Skeletal muscle tissue (tissue), 4 donors: ENCODE results near the gene SPATS2. TPM values are rescaled to one million over a fixed set of nuclear protein-coding genes. Genes with fewer than 3 reads are reported as not detected.
A peak's percentile ranks its signal among the peaks of the same experiment; 100 is the strongest.
"Not testable (repeated sequence)": the region's sequence is repeated elsewhere in the genome, so short reads cannot be mapped to it uniquely, and the experiment has no call there.

Experiments
- H3K27ac ChIP-seq: one replicate; pipeline ENCODE4 v1.7.0; 2013; ENCODE audit warnings: mild to moderate bottlenecking, low read depth, low read length, inconsistent platforms
- H3K27me3 ChIP-seq, 3 donors: one replicate each; pipeline ENCODE4 v1.7.0; 2013; ENCODE audit warnings: low read length in 3 of 3; ENCODE audit not compliant: control insufficient read depth in 3 of 3, insufficient read depth in 3 of 3
- H3K36me3 ChIP-seq, 3 donors: one replicate each; pipeline ENCODE4 v1.7.0; 2013; ENCODE audit warnings: low read length in 3 of 3; ENCODE audit not compliant: control insufficient read depth in 3 of 3, insufficient read depth in 3 of 3
- H3K4me1 ChIP-seq, 3 donors: one replicate each; pipeline ENCODE4 v1.7.0; 2013; ENCODE audit warnings: low read length in 3 of 3, mild to moderate bottlenecking in 3 of 3; ENCODE audit not compliant: control insufficient read depth in 3 of 3, insufficient read depth in 3 of 3
- H3K4me3 ChIP-seq, 3 donors: one replicate each; pipeline ENCODE4 v1.7.0; 2013; ENCODE audit warnings: low read length in 3 of 3
- H3K9ac ChIP-seq, 3 donors: one replicate each; pipeline ENCODE4 v1.7.0; 2013; ENCODE audit warnings: low read length in 3 of 3, mild to moderate bottlenecking in 3 of 3, moderate library complexity in 2 of 3, low read depth in 1 of 3
- H3K9me3 ChIP-seq, 3 donors: one replicate each; pipeline ENCODE4 v1.7.0; 2013; ENCODE audit warnings: low read length in 3 of 3; ENCODE audit not compliant: control insufficient read depth in 3 of 3
- total RNA-seq: library from RNA; depleted of rRNA; stranded (reverse); fragments of >200 nt; gene quantifications from one replicate; pipeline ENCODE4 v1.2.3, GENCODE V29; 2014
- donor health status: Osteomylitis.

Gene SPATS2
- total RNA-seq, 1 donor from 2014 or later: 19.8 TPM

GRCh38 chr12:49366652-49367380 is 446 bp upstream of the SPATS2 start:
- H3K4me1 ChIP-seq: peaks cover 13 to 29% (median 19%) of the 10 kb centered on the region in 3 donors
- H3K9ac ChIP-seq: peak overlapping the region; percentile 82 to 92 (median 90)
- no peaks in the 10 kb centered on the region for H3K27me3 ChIP-seq
- H3K9me3 ChIP-seq: no peaks in the 10 kb centered on the region
- H3K4me3 ChIP-seq: peak overlapping the region; percentile 76 to 87 (median 78)
- peak overlapping the region; percentile 80 for H3K27ac ChIP-seq
- H3K36me3 ChIP-seq: no peaks in the 10 kb centered on the region

- Histone ChIP-seq H3K27me3 (no peaks in the 10 kb centered on the region), H3K27ac (peak overlapping the region; percentile 80), H3K36me3 (peaks cover 0 to 3% (median 2%) of the 10 kb centered on the region in 3 donors), H3K4me1 (peaks cover 13 to 29% (median 19%) of the 10 kb centered on the region in 3 donors), H3K4me3 (peak overlapping the region; percentile 76 to 87 (median 78)), H3K9ac (peak overlapping the region; percentile 81 to 92 (median 90)), H3K9me3 (no peaks in the 10 kb centered on the region)
These were observed 958 bp downstream of the SPATS2 start for GRCh38 chr12:49368240-49368600.

- H3K36me3 ChIP-seq: peaks cover 0 to 3% (median 2%) of the 10 kb centered on the region in 3 donors
- no peaks in the 10 kb centered on the region for H3K9me3 ChIP-seq
- H3K27me3 ChIP-seq: no peaks in the 10 kb centered on the region
- peak overlapping the region; percentile 80 for H3K27ac ChIP-seq
- H3K4me3 ChIP-seq: peak overlapping the region in 2 of 3 donors; percentile 34 to 45
- peaks cover 13 to 29% (median 19%) of the 10 kb centered on the region in 3 donors for H3K4me1 ChIP-seq
- H3K9ac ChIP-seq: peak overlapping the region; percentile 42 to 76 (median 60)
These were observed 2.3 kb downstream of the SPATS2 start for GRCh38 chr12:49369411-49370145.

- H3K9me3 ChIP-seq: no peaks in the 10 kb centered on the region
- H3K36me3 ChIP-seq: peaks cover 0 to 3% (median 2%) of the 10 kb centered on the region in 3 donors
- H3K27ac ChIP-seq: peak overlapping the region; percentile 26
- no peak overlapping the region for H3K9ac ChIP-seq
- H3K27me3 ChIP-seq: no peaks in the 10 kb centered on the region
- no peak overlapping the region for H3K4me3 ChIP-seq
- peaks cover 13 to 29% (median 19%) of the 10 kb centered on the region in 3 donors for H3K4me1 ChIP-seq
These were observed 3.3 kb downstream of the SPATS2 start for GRCh38 chr12:49370539-49370938.

- H3K4me3 ChIP-seq: no peak overlapping the region
- H3K4me1 ChIP-seq: peaks cover 0 to under 1% (median 0%) of the 10 kb centered on the region in 3 donors
- H3K27me3 ChIP-seq: no peaks in the 10 kb centered on the region
- H3K9me3 ChIP-seq: no peaks in the 10 kb centered on the region
- no peak overlapping the region for H3K27ac ChIP-seq
- no peak overlapping the region for H3K9ac ChIP-seq
- H3K36me3 ChIP-seq: peaks cover 0 to 3% (median 2%) of the 10 kb centered on the region in 3 donors
These were observed 8.1 kb downstream of the SPATS2 start for GRCh38 chr12:49375406-49375805.

- H3K9ac ChIP-seq: no peak overlapping the region
- no peak overlapping the region for H3K4me3 ChIP-seq
- no peak overlapping the region for H3K27ac ChIP-seq
- H3K36me3 ChIP-seq: peaks cover 0 to 2% (median under 1%) of the 10 kb centered on the region in 3 donors
- H3K4me1 ChIP-seq: no peaks in the 10 kb centered on the region
- no peaks in the 10 kb centered on the region for H3K27me3 ChIP-seq
- H3K9me3 ChIP-seq: no peaks in the 10 kb centered on the region
These were observed 10.1 kb downstream of the SPATS2 start for GRCh38 chr12:49377386-49377785.

GRCh38 chr12:49380184-49380583 is 12.9 kb downstream of the SPATS2 start:
- H3K36me3 ChIP-seq, H3K9me3 ChIP-seq, H3K27ac ChIP-seq, H3K27me3 ChIP-seq, H3K9ac ChIP-seq, H3K4me1 ChIP-seq, H3K4me3 ChIP-seq: not testable (repeated sequence)

- no peaks in the 10 kb centered on the region for H3K4me1 ChIP-seq
- H3K27me3 ChIP-seq: no peaks in the 10 kb centered on the region
- H3K9me3 ChIP-seq: no peaks in the 10 kb centered on the region
- no peak overlapping the region for H3K4me3 ChIP-seq
- H3K27ac ChIP-seq: no peak overlapping the region
- H3K9ac ChIP-seq: no peak overlapping the region
- H3K36me3 ChIP-seq: no peaks in the 10 kb centered on the region
These were observed 21.6 kb downstream of the SPATS2 start for GRCh38 chr12:49388682-49389386.

GRCh38 chr12:49389387-49389703 is 22.1 kb downstream of the SPATS2 start:
- H3K4me3 ChIP-seq: no peak overlapping the region
- no peaks in the 10 kb centered on the region for H3K27me3 ChIP-seq
- H3K27ac ChIP-seq: no peak overlapping the region
- H3K36me3 ChIP-seq: no peaks in the 10 kb centered on the region
- H3K9ac ChIP-seq: no peak overlapping the region
- H3K4me1 ChIP-seq: no peaks in the 10 kb centered on the region
- H3K9me3 ChIP-seq: no peaks in the 10 kb centered on the region

GRCh38 chr12:49397000-49397399 is 29.7 kb downstream of the SPATS2 start:
- peaks cover 0 to 4% (median 0%) of the 10 kb centered on the region in 3 donors for H3K4me1 ChIP-seq
- no peak overlapping the region for H3K4me3 ChIP-seq
- no peaks in the 10 kb centered on the region for H3K27me3 ChIP-seq
- no peaks in the 10 kb centered on the region for H3K9me3 ChIP-seq
- no peak overlapping the region for H3K9ac ChIP-seq
- H3K27ac ChIP-seq: no peak overlapping the region
- H3K36me3 ChIP-seq: no peaks in the 10 kb centered on the region
